ENCODE measurements around the gene TKT. TPM values are rescaled to one million over a fixed set of nuclear protein-coding genes. Genes with fewer than 3 reads are reported as not detected.

The TKT gene
- polyA plus RNA-seq, 1 donor from 2014 or later = 194 TPM

DNA sequence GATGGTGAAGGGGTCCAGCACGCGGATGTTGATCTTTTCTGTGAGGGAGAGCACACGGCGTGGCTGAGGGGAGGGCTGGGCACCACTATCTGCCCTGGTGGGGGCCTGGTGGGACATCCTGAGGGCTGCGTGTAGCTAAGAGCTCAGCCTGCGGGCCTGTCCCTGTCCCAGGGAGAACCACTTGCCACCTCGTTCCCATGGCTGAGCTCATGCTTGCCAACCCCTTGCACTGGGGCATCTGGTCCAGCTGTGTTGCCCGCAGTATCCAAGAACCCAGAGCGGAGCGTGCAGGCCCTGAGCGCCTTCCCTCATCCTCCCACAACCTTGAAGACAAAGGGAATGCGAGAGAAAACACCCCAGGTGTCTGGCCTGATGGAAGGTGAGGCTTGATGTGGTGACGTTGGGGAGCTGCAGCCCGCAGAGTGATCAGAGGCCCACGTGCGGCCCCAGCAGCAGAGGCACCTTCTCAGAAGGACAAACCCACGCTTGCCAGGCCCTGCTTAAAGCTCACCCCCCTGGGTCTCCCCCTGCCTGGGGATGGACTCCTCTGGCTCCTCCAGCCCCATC, 28.9 kb downstream of the TKT start:
- Histone ChIP-seq H3K9me3 (ENCODE audit: low read length) (no peaks in the 10 kb centered on the region), H3K9ac (ENCODE audit: low read length) (no peak overlapping the region), H2AFZ (ENCODE audit: low read depth, low read length) (no peak overlapping the region), H3K4me2 (ENCODE audit: low read length) (no peak overlapping the region), H3K4me3 (ENCODE audit: low read length) (no peak overlapping the region), H4K20me1 (ENCODE audit: insufficient read depth) (no peaks in the 10 kb centered on the region), H3F3A (ENCODE audit: insufficient read depth, low read length, poor library complexity, severe bottlenecking) (no peaks in the 10 kb centered on the region), H3K79me2 (replicated peaks; ENCODE audit: insufficient read depth, low read length) (no peaks in the 10 kb centered on the region), H3K9me2 (ENCODE audit: insufficient read depth, low read length) (no peaks in the 10 kb centered on the region), H3K36me3 (ENCODE audit: insufficient read depth, low read length) (no peaks in the 10 kb centered on the region), H3K27ac (ENCODE audit: low read length) (no peak overlapping the region), H3K27me3 (ENCODE audit: insufficient read depth, low read depth, low read length) (no peaks in the 10 kb centered on the region)
- TF ChIP-seq RAD21 (conservative IDR thresholded peaks at IDR 0.05) = no peak
- no peak for TF ChIP-seq EZH2 (IDR thresholded peaks at IDR 0.05; ENCODE audit: borderline replicate concordance, insufficient read depth, low read length, poor library complexity, severe bottlenecking)
- TF ChIP-seq, protein P1, sequence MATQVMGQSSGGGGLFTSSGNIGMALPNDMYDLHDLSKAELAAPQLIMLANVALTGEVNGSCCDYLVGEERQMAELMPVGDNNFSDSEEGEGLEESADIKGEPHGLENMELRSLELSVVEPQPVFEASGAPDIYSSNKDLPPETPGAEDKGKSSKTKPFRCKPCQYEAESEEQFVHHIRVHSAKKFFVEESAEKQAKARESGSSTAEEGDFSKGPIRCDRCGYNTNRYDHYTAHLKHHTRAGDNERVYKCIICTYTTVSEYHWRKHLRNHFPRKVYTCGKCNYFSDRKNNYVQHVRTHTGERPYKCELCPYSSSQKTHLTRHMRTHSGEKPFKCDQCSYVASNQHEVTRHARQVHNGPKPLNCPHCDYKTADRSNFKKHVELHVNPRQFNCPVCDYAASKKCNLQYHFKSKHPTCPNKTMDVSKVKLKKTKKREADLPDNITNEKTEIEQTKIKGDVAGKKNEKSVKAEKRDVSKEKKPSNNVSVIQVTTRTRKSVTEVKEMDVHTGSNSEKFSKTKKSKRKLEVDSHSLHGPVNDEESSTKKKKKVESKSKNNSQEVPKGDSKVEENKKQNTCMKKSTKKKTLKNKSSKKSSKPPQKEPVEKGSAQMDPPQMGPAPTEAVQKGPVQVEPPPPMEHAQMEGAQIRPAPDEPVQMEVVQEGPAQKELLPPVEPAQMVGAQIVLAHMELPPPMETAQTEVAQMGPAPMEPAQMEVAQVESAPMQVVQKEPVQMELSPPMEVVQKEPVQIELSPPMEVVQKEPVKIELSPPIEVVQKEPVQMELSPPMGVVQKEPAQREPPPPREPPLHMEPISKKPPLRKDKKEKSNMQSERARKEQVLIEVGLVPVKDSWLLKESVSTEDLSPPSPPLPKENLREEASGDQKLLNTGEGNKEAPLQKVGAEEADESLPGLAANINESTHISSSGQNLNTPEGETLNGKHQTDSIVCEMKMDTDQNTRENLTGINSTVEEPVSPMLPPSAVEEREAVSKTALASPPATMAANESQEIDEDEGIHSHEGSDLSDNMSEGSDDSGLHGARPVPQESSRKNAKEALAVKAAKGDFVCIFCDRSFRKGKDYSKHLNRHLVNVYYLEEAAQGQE (IDR thresholded peaks at IDR 0.05; ENCODE audit: borderline replicate concordance) = no peak
- TF ChIP-seq MXI1 (conservative IDR thresholded peaks at IDR 0.05; ENCODE audit: poor library complexity, severe bottlenecking) = no peak
- TF ChIP-seq EP300 (conservative IDR thresholded peaks at IDR 0.05; ENCODE audit: poor library complexity, severe bottlenecking) = no peak
- TF ChIP-seq POLR2AphosphoS5 (IDR thresholded peaks at IDR 0.05) = no peak
- TF ChIP-seq, protein P2, sequence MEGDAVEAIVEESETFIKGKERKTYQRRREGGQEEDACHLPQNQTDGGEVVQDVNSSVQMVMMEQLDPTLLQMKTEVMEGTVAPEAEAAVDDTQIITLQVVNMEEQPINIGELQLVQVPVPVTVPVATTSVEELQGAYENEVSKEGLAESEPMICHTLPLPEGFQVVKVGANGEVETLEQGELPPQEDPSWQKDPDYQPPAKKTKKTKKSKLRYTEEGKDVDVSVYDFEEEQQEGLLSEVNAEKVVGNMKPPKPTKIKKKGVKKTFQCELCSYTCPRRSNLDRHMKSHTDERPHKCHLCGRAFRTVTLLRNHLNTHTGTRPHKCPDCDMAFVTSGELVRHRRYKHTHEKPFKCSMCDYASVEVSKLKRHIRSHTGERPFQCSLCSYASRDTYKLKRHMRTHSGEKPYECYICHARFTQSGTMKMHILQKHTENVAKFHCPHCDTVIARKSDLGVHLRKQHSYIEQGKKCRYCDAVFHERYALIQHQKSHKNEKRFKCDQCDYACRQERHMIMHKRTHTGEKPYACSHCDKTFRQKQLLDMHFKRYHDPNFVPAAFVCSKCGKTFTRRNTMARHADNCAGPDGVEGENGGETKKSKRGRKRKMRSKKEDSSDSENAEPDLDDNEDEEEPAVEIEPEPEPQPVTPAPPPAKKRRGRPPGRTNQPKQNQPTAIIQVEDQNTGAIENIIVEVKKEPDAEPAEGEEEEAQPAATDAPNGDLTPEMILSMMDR (IDR thresholded peaks at IDR 0.05; ENCODE audit: poor library complexity, severe bottlenecking) = no peak
- TF ChIP-seq TAF1 (IDR thresholded peaks at IDR 0.05; ENCODE audit: low read depth) = no peak
- TF ChIP-seq SMC3 (conservative IDR thresholded peaks at IDR 0.05; ENCODE audit: poor library complexity) = no peak

DNA sequence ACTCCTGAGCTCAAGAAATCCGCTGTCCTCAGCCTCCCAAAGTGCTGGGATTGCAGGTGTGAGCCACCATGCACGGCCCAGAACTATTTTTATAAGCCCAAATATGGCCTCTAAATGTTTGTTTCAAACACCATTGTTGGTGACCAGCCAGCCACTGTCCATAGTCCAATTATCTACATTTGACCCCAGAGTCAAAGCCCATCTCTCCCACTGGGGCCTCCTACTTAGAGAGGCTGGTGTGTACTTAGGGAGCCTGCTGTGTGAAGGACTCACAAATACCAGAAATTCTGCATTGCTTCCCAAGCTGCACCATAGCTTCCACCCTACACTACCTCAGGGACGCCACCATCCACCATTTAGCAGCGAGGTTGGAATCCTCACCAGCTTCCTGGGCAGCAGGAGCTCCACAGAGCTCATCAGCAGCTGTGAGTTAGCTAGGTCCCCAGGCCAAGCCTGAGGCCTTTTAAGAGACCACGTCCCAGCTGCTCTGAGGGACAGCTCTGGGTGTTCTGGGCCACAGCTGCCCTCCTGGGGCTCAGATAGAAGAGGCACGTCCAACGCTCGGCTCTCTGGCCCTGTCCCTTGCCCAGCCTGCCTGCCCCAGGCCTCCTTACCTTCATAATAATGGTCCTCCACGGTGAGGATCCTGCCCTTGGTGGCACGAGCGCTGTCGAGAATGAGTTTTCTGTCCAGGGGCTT, 29.5 kb downstream of the TKT start:
- H4K20me1 ChIP-seq (ENCODE audit: insufficient read depth) = no peaks in the 10 kb centered on the region
- no peaks in the 10 kb centered on the region for H3F3A ChIP-seq (ENCODE audit: insufficient read depth, low read length, poor library complexity, severe bottlenecking)
- no peak overlapping the region for H3K9ac ChIP-seq (ENCODE audit: low read length)
- H3K27ac ChIP-seq (ENCODE audit: low read length) = no peak overlapping the region
- H3K9me2 ChIP-seq (ENCODE audit: insufficient read depth, low read length) = no peaks in the 10 kb centered on the region
- no peak overlapping the region for H3K4me2 ChIP-seq (ENCODE audit: low read length)
- H3K79me2 ChIP-seq (replicated peaks; ENCODE audit: insufficient read depth, low read length) = no peaks in the 10 kb centered on the region
- TF ChIP-seq EP300 (conservative IDR thresholded peaks at IDR 0.05; ENCODE audit: poor library complexity, severe bottlenecking) = no peak
- TF ChIP-seq RAD21 (conservative IDR thresholded peaks at IDR 0.05) = no peak
- no peak for TF ChIP-seq TAF1 (IDR thresholded peaks at IDR 0.05; ENCODE audit: low read depth)
- TF ChIP-seq, protein P1 (IDR thresholded peaks at IDR 0.05; ENCODE audit: borderline replicate concordance) = no peak
- TF ChIP-seq POLR2AphosphoS5 (IDR thresholded peaks at IDR 0.05) = no peak
- H3K4me3 ChIP-seq (ENCODE audit: low read length) = no peak overlapping the region
- no peaks in the 10 kb centered on the region for H3K27me3 ChIP-seq (ENCODE audit: insufficient read depth, low read depth, low read length)
- no peaks in the 10 kb centered on the region for H3K9me3 ChIP-seq (ENCODE audit: low read length)
- H3K36me3 ChIP-seq (ENCODE audit: insufficient read depth, low read length) = no peaks in the 10 kb centered on the region
- no peak overlapping the region for H2AFZ ChIP-seq (ENCODE audit: low read depth, low read length)

Data from neural cell (in vitro differentiated cells).